ENCODE results near the gene SPRED3. TPM values are rescaled to one million over a fixed set of nuclear protein-coding genes. Genes with fewer than 3 reads are reported as not detected.

Gene SPRED3
- total and polyA plus RNA-seq, 8 donors: 0.37 to 5.2 (median 0.96) TPM

GRCh38 chr19:38386300-38386970, 2.1 kb upstream of the SPRED3 start:
- peaks cover 1 to 22% (median 6%) of the 10 kb centered on the region in 3 donors for H3K36me3 ChIP-seq
- WGBS, 2 donors: 69 to 70% methylated on average over 59 to 61 of the region's 61 CpGs
- H3K27ac ChIP-seq: no peak overlapping the region
- intact Hi-C loops (cut with DNase I): no loop called here
- H3K4me3 ChIP-seq: no peak overlapping the region
- H3K9me3 ChIP-seq: no peaks in the 10 kb centered on the region
- DNase-seq (peak in 3 of 6 donors; percentile 56 to 81 (median 61)), FAIRE-seq (no peak), ATAC-seq (no peak)
- no peaks in the 10 kb centered on the region for H3K27me3 ChIP-seq
- TF ChIP-seq CTCF (IDR thresholded peaks at IDR 0.05): no peak
- H3K4me1 ChIP-seq: peaks cover 0 to 11% (median 0%) of the 10 kb centered on the region in 3 donors

DNA sequence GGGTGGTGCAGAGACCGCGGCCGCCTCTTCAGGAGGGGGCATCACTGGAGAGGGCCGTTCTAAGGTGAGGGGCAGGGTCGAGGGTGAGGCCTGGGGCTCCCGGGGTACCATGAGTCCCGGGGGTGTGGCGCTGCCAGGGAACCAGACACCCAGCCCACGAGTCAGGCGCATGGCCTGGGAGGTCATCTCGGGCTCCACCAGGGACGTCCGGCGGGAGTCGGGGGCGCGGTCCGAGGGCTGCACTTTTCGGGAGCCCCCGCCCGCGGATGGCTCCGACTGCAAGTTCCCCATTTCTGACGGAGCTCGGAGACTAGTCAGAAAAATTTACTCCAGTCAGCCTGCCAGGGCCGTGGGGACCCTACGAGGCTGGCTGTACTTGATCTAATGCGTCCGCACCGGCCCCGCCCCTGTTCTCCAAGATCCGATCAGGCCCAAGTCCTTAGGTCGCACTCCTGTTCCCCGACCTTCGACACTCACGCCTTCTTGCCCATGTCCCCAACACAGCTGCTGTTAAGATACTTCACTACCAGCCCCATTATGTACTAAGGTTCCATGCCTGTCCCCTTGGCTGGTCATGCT, 1.4 kb upstream of the SPRED3 start:
- TF ChIP-seq CTCF (IDR thresholded peaks at IDR 0.05): no peak
- Histone ChIP-seq H3K4me1 (peaks cover 0 to 11% (median 0%) of the 10 kb centered on the region in 3 donors), H3K4me3 (peak overlapping the region in 2 of 4 donors; percentile 39 to 53), H3K9me3 (no peaks in the 10 kb centered on the region), H3K27me3 (no peaks in the 10 kb centered on the region), H3K27ac (no peak overlapping the region), H3K36me3 (peaks cover 0 to 16% (median 0%) of the 10 kb centered on the region in 3 donors)
- 8 to 18% methylated on average over 23 to 36 of the region's 36 CpGs for WGBS, 2 donors
- ATAC-seq: no peak
- intact Hi-C loops (cut with DNase I): no loop called here
- no peak for FAIRE-seq
- DNase-seq: peak in 1 of 6 donors; percentile 63

- Histone ChIP-seq H3K27ac (peak within 1 kb of the TSS in 2 of 4 donors; percentile 15 to 47), H3K4me1 (peaks cover 0 to 11% (median 0%) of the 10 kb centered on the region in 3 donors), H3K9me3 (no peaks in the 10 kb centered on the region), H3K27me3 (no peaks in the 10 kb centered on the region), H3K36me3 (peaks cover 0 to 9% (median 0%) of the 10 kb centered on the region in 3 donors), H3K4me3 (peak within 1 kb of the TSS; percentile 20 to 53 (median 33))
- DNase-seq (peak; percentile 74 to 91 (median 84)), FAIRE-seq (no peak), ATAC-seq (peak; percentile 73 to 88 (median 82))
- TF ChIP-seq CTCF (IDR thresholded peaks at IDR 0.05): no peak
- WGBS, 2 donors: 1 to 2% methylated on average over 49 to 51 of the region's 51 CpGs
- intact Hi-C loops (cut with DNase I): no loop called here
These were observed 748 bp upstream of the SPRED3 start, which contains the start of gene GGN for GRCh38 chr19:38387550-38388348. Gene GGN, minus strand, starts transcription at chr19:38388034. Its CDS starts 773 bp downstream, at chr19:38387261.

GRCh38 chr19:38389101-38389925, 816 bp downstream of the SPRED3 start:
- intact Hi-C loops (cut with DNase I): no loop called here
- peak in 2 of 4 donors; percentile 3 to 9 for ATAC-seq
- DNase-seq: no peak
- no peak for TF ChIP-seq CTCF (IDR thresholded peaks at IDR 0.05)
- peaks cover 0 to 11% (median 0%) of the 10 kb centered on the region in 3 donors for H3K4me1 ChIP-seq
- H3K36me3 ChIP-seq: no peaks in the 10 kb centered on the region
- no peaks in the 10 kb centered on the region for H3K27me3 ChIP-seq
- peak overlapping the region in 2 of 4 donors; percentile 15 to 47 for H3K27ac ChIP-seq
- no peak for FAIRE-seq
- H3K4me3 ChIP-seq: peak overlapping the region in 2 of 4 donors; percentile 39 to 53
- no peaks in the 10 kb centered on the region for H3K9me3 ChIP-seq
- 16 to 19% methylated on average over 22 to 28 of the region's 28 CpGs for WGBS, 2 donors
